PFSK-1 (cell line): ENCODE results near the gene MOK.

Experiments used
- FOXP2 ChIP-seq: optimal IDR thresholded peaks from 2 replicates; pipeline ENCODE3; 2011; ENCODE audit warnings: borderline replicate concordance, control low read depth, inconsistent platforms; ENCODE audit not compliant: insufficient read depth; ENCODE audit errors: extremely low read length, extremely low read depth
- POLR2AphosphoS5 ChIP-seq: IDR thresholded peaks from 2 replicates; pipeline ENCODE4 v1.6.1; 2012; ENCODE audit warnings: low read depth, mild to moderate bottlenecking, control low read depth, low read length, moderate library complexity
- SIN3A ChIP-seq: IDR thresholded peaks from 2 replicates; pipeline ENCODE4 v1.6.1; 2012; ENCODE audit warnings: mild to moderate bottlenecking, low read length, moderate library complexity, borderline replicate concordance; ENCODE audit not compliant: insufficient read depth
- TAF1 ChIP-seq: IDR thresholded peaks from 2 replicates; pipeline ENCODE4 v1.6.1; 2012; ENCODE audit warnings: low read length, control low read depth, borderline replicate concordance; ENCODE audit not compliant: insufficient read depth
- TF ChIP-seq, protein P1 (sequence below), 2 experiments: IDR thresholded peaks; 2 replicates each; pipeline versions ENCODE4 v1.6.1 to v1.8.0; 2011 to 2012; ENCODE audit warnings: low read depth in 2 of 2, low read length in 2 of 2, control low read depth in 1 of 2, inconsistent platforms in 1 of 2, mild to moderate bottlenecking in 1 of 2, moderate library complexity in 1 of 2; ENCODE audit not compliant: insufficient read depth in 1 of 2

The MOK gene

DNA sequence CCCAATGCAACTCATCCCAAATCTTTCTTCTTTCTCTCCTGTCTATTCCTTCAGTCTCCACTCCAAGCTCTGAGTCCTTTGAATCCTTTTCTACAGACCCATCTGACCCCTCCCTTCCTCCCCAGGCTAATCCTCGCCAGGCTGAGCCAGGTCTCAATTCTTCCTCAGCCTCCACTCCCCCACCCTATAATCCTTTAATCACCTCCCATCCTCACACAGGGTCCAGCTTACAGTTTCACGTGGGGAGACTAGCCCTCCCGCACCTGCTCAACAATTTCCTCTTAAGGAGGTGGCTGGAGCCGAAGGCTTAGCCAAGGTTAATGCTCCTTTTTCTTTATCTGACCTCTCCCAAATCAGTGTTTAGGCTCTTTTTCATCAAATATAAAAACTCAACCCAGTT is 63.8 kb downstream of the MOK start:
- TF ChIP-seq FOXP2 (no peak), TAF1 (no peak), SIN3A (no peak), POLR2AphosphoS5 (no peak)
- TF ChIP-seq, protein P1, sequence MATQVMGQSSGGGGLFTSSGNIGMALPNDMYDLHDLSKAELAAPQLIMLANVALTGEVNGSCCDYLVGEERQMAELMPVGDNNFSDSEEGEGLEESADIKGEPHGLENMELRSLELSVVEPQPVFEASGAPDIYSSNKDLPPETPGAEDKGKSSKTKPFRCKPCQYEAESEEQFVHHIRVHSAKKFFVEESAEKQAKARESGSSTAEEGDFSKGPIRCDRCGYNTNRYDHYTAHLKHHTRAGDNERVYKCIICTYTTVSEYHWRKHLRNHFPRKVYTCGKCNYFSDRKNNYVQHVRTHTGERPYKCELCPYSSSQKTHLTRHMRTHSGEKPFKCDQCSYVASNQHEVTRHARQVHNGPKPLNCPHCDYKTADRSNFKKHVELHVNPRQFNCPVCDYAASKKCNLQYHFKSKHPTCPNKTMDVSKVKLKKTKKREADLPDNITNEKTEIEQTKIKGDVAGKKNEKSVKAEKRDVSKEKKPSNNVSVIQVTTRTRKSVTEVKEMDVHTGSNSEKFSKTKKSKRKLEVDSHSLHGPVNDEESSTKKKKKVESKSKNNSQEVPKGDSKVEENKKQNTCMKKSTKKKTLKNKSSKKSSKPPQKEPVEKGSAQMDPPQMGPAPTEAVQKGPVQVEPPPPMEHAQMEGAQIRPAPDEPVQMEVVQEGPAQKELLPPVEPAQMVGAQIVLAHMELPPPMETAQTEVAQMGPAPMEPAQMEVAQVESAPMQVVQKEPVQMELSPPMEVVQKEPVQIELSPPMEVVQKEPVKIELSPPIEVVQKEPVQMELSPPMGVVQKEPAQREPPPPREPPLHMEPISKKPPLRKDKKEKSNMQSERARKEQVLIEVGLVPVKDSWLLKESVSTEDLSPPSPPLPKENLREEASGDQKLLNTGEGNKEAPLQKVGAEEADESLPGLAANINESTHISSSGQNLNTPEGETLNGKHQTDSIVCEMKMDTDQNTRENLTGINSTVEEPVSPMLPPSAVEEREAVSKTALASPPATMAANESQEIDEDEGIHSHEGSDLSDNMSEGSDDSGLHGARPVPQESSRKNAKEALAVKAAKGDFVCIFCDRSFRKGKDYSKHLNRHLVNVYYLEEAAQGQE (IDR thresholded peaks at IDR 0.05; ENCODE audit: insufficient read depth in 1 of 2, low read depth in 2 of 2, low read length in 2 of 2): no peak

DNA sequence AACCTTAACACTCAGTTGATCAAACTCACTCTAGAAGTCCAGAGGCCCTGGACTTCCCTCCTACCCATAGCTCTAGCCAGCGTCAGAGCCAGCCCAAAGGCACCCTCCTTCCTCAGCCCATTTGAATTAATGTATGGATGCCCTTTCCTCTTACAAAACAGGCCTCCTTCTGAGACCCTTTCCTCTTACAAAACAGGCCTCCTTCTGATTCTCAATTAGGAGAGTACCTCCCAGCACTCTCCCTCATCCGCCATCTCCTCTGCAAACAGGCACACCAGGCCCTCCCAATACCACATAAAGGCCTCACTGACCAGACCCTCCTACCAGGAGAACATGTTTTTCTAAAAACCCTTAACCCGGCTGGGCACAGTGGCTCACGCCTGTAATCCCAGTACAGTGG is 65.7 kb downstream of the MOK start:
- no peak for TF ChIP-seq TAF1
- no peak for TF ChIP-seq POLR2AphosphoS5
- TF ChIP-seq SIN3A: no peak
- TF ChIP-seq, protein P1 (IDR thresholded peaks at IDR 0.05; ENCODE audit: insufficient read depth in 1 of 2, low read depth in 2 of 2, low read length in 2 of 2): no peak
- no peak for TF ChIP-seq FOXP2

DNA sequence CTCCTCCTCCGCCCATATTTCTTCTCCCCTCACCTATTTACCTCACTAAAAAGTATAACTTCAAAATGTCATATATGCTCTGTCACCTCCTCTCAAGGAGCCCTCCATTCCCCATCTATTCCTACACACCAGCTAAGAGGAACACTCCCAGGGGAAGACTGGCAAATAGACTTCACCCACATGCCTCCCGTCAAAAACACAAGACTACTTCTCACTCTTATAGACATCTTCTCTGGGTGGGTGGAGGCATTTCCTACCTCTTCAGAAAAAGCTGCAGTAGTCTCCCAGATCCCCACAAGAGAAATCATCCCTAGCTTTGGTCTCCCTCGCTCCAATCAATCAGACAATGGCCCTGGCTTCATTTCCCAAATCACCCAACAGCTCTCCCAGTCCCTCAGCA is 66.2 kb downstream of the MOK start:
- TF ChIP-seq FOXP2 (no peak), TAF1 (no peak), SIN3A (no peak), POLR2AphosphoS5 (no peak)
- TF ChIP-seq, protein P1 (IDR thresholded peaks at IDR 0.05; ENCODE audit: insufficient read depth in 1 of 2, low read depth in 2 of 2, low read length in 2 of 2): no peak

DNA sequence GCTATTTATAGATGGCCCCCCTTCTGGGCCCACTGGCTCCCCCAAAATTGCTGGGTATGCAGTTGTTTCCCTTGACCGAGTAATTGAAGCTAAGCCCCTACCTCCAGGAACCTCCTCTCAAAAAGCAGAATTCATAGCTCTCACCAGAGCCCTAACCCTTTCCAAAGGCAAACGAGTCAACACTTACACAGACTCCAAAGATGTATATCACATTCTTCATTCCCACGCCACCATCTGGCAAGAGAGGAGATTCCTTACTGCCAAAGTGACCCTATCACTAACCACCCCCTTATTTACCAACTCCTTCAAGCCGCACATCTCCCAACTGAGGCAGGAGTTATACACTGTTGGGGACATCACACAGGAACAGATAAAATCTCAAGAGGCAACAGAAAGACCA is 66.8 kb downstream of the MOK start:
- TF ChIP-seq SIN3A (no peak), POLR2AphosphoS5 (no peak), TAF1 (no peak), FOXP2 (no peak)
- TF ChIP-seq, protein P1 (IDR thresholded peaks at IDR 0.05; ENCODE audit: insufficient read depth in 1 of 2, low read depth in 2 of 2, low read length in 2 of 2): no peak

DNA sequence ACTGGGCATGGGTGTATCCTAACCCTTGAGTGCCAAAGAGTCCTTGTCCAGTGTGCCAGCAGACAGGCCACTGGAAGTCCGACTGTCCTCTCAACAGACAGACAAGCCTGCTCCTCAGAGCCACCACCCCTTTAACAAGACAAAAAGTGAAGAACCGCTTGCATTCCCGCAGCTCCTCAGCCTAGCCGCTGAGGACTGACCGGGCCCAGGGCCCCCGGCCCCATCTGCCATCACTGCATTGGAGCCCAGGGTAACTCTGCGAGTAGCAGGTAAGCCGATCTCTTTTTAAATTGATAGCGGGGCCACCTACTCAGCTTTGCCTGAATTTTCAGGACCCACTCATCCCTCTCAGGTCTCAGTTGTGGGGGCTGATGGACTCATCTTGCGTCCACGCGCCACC is 68.9 kb downstream of the MOK start:
- TF ChIP-seq TAF1 (no peak), SIN3A (no peak), POLR2AphosphoS5 (no peak), FOXP2 (no peak)
- TF ChIP-seq, protein P1 (IDR thresholded peaks at IDR 0.05; ENCODE audit: insufficient read depth in 1 of 2, low read depth in 2 of 2, low read length in 2 of 2): no peak
